HG03196 (cell line): ENCODE measurements around the gene APOBEC3B.
"Not testable (repeated sequence)": the region's sequence is repeated elsewhere in the genome, so short reads cannot be mapped to it uniquely, and the experiment has no call there.

Experiments
- ATAC-seq: cut with Tn5 transposase; IDR thresholded peaks from one replicate; pipeline ENCODE4 v1.9.1; 2021; ENCODE audit not compliant: unreplicated experiment

APOBEC3B gene

GRCh38 chr22:38965614-38966379 lies 16.4 kb upstream of the APOBEC3B start:
- no peak for ATAC-seq

- ATAC-seq, result no peak
Observed at GRCh38 chr22:38966380-38966702, 15.8 kb upstream of the APOBEC3B start.

GRCh38 chr22:38966942-38967341 lies 15.2 kb upstream of the APOBEC3B start:
- ATAC-seq, result no peak

DNA sequence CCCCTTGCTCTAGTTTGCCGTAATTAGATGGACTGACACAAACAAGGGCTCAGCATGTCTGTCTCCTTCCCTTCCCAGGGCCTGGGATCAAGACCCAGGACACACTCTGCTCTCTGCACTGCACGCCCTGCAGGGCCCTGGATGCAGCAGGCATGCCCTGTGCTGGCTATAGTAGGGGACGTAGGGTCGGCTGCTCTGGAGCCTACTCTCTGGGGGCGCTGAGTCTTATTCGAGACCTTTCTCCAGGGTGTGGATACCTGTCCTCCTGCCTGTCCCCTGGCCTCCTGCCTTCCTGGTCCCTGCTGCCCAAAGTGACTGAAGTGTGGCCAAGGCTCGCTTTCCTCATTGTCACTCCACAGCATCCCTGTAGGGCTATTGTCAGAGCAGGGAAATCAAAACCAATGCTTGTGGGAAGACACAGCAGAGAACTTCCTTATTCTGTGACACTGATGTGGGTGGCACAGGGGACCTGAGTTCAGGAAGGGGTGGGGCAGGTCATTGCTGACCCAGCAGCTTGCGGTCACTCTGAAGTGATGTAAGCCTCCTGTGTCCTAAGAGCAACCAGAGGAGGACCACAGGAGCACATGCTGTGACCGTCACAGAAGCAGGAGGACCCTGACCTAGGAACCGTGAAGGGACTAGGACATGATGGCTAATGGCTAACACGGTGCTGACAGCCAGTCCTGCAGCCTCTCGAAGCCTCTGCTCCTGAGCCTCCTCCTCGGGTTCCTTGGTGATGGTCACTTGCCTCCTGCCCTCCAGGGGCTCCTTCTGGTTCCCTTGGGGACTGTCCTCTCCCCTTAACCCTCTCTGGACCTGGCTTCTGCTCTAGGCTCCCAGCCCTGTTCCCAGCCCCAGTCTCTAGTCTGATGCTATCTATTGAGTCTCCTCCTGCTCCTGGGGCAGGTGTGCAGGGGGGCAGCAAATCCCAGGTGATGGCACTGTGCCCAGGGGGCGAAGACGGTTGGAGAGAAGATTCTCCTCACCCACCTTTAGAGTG lies 14.4 kb upstream of the APOBEC3B start:
- no peak for ATAC-seq

DNA sequence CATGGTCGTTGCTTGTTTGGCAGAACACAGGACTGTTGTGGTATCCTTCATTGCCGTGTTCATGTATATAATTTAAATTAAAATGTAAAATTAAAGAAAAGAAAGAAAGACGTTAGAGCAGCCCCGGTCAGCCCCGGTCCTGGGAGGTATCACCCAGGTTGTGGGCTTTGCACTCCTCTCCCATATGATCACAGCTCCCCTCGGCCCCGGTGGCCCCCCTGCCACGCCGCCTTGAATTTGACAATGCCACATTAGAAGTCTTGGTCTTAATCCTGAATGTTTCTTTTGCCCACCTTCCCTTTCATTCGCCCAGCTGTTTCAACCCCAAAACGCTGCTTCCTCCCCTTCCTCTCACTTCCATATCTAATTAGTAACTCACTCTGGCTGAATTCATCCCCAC lies 13.3 kb upstream of the APOBEC3B start:
- ATAC-seq, result no peak

GRCh38 chr22:38970551-38970950 lies 11.6 kb upstream of the APOBEC3B start:
- no peak for ATAC-seq

- no peak for ATAC-seq
Observed at GRCh38 chr22:38971202-38971601, 10.9 kb upstream of the APOBEC3B start.

DNA sequence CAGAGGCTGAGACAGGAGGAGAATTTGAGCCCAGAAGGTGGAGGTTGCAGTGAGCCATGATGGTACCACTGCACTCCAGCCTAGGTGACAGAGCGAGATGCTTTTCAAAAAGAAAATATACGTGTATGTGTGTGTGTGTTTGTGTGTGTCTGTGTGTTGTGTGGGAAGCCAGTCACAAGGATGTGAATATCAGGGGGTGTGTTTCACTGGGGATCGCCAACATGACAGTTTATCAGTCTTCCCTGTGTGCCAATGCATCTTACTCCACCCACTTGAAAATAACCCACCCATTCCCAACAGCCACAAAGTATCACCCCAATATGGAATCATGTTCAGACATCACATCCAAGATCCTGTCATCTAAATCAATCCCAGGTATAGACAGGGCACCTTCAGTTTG lies 10.4 kb upstream of the APOBEC3B start:
- no peak for ATAC-seq

- ATAC-seq, result no peak
Observed at GRCh38 chr22:38972558-38972957, 9.6 kb upstream of the APOBEC3B start.

- no peak for ATAC-seq
Observed at GRCh38 chr22:38973289-38974169, 8.6 kb upstream of the APOBEC3B start.

- no peak for ATAC-seq
Observed at GRCh38 chr22:38974170-38974825, 7.8 kb upstream of the APOBEC3B start.

DNA sequence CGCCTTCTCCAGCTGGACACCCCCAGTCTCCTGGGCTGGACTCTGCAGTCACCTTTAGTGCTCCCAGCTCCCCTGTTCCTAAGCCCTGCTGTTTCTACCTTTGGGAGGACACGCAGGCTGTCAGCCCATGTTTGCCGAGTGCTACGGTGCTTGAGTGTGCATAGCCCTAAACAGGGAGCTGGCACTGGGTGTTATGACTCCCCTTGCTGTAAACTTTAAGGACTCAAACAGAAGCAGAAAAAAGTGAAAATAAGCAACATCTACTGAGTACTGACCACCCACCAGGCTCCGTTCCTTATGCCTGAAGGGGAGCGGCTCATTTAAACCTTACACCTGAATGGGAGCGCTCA lies 7.3 kb upstream of the APOBEC3B start:
- ATAC-seq, result no peak

DNA sequence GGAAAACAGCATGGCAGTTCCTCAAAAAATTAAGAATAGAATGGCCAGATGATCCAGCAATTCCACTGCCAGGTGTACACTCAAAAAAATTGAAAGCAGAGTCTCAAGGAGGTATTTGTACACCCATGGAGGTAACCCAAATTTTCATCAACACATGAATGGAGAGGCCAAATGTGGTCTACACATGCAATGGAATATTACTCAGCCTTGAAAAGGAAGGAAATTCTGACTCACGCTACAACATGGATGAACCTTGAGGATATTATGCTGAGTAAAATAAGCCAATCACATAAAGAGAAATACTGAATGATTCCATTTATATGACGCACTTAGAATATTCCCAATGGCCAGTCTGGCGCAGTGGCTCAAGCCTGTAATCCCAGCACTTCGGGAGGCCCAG lies 4.9 kb upstream of the APOBEC3B start:
- not testable (repeated sequence) for ATAC-seq

DNA sequence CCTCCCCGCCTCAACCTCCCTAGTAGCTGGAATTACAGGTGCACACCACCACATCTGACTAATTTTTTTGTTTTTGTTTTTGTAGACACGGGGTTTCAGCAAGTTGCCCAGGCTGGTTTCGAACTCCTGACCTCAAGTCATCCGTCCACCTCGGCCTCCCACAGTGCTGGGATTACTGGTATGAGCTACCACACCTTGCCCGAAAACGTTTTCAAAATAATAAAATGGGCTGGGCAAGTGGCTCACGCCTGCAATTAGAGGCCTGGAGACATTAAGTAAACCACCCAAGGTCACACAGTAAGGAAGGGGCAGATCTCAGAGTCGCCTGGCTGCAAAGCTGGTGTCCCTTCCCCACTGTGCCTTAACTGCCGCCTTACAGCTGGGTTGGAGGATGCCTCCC lies 1.6 kb upstream of the APOBEC3B start:
- not testable (repeated sequence) for ATAC-seq

- ATAC-seq, result peak; percentile 2
Observed at GRCh38 chr22:38981005-38981991, 849 bp upstream of the APOBEC3B start.

- no peak for ATAC-seq
Observed at GRCh38 chr22:38984224-38984623, 2.1 kb downstream of the APOBEC3B start.

DNA sequence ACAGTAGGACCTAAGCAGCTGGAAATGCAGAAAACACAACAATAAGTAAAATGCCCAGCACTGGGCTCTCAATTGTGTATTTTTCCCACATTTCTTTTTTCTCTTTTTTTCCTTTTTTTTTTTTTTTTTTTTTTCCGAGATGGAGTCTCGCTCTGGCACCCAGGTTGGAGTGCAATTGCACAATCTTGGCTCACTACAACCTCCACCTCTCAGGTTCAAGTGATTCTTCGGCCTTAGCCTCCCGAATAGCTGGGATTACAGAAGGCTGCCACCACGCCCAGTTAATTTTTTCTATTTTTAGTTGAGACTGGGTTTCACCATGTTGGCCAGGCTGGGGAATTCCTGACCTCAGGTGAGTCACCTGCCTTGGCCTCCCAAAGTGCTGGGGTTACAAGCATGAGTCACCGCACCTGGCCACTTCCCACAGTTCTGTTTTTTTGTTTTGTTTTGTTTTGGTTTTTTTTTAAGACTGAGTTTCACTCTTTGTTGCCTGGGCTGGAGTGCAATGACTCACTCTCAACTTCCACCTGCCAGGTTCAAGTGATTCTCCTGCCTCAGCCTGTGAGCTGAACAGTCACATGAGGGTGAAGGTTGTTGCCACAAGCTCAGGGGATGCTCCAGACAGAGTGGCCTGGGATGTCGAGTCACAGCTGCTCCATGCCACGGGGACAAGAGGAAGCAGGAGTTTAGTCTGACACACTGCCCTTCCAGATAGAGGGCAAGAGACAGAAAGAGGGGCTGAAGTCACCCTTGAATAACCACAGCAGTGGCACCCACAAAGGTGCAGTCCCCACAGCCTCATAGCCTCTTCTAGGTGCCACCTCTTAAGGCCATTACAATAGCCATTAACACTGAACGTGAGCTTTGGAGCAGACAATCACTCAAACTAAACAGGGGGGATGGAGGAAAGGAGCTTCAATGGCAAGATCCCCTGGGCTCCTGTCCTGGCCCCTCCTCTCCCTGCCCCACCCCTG lies 2.9 kb downstream of the APOBEC3B start:
- peak; percentile 77 for ATAC-seq

- no peak for ATAC-seq
Observed at GRCh38 chr22:38986629-38987028, 4.5 kb downstream of the APOBEC3B start.
